GM10847 (cell line): ENCODE results near the gene FOXP1.

Source experiments
- POLR2A ChIP-seq: IDR thresholded peaks from 2 replicates; pipeline ENCODE4 v1.6.1; 2011; ENCODE audit not compliant: insufficient read length; ENCODE audit errors: extremely low read depth

Gene FOXP1

GRCh38 chr3:71478568-71478967 lies 105.0 kb downstream of the FOXP1 start:
- TF ChIP-seq POLR2A = no peak

DNA sequence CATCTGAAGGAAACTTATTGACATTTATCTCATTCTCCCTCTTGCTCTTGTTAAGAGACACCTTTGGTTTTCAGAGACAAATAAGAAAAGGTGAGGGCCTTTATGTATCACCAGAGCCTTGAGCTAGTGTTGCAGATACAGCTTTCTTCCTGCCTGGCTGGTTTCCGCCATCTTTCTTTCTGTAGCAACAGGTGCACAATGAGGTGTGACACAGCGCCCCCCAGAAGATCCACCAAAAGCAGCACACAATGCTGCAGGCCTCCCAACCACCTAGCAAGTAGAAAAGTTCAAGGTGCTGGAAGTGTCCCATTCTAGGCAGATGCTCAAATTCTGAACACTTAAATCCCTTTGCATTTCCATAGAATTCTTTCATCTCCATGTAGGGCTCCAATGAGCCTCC lies 106.6 kb downstream of the FOXP1 start:
- TF ChIP-seq POLR2A = no peak

DNA sequence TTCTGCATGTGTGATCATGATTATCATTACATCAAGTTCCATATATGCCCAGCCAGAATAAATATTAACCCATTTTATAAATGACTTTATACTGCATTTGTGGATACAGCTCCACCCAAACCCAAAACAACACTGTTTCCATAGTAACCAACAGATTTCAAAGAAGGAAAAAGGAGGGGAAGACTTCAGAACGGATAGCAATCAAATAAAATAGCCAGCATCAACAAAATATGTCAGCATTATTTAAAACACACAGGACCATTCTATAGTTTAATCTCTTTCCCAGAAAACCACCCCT lies 114.4 kb downstream of the FOXP1 start:
- TF ChIP-seq POLR2A = no peak

DNA sequence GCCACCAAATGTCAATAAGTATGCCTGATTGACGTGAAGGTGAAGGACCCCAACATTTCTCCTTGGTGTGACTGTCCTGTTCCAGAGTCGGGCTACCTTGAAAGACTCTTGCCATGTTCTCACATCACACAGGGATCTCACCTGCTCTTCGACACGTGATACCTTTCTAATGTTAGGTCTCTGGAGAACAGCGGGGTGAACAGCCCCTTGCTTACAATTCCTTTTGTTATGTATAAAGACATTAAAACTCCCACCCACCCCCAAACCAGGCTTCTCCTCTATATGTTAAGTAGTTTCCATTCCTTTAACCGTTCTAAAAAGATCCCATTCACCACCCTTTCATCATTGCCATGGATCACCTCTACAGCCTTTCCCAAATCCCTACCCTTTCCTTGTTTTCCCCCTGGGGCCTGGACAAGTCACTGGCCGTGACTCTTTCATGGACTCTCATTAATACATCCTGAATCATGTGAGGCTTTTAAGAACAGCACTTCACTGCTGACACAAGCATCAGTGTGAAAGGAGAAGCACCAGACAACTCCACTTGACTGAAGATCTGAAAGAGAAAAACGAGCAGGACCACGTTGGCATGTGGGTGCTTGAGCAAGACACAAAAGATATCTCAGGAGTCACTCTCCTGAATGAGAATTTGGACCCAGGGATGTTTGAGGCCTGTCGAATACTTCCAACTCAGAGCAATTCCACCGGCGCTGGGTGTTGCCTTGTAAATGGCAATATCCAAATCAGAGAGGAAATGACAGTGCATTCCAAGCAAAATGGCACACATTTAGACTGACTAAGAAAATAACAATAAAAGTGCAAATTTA lies 115.0 kb downstream of the FOXP1 start:
- no peak for TF ChIP-seq POLR2A

DNA sequence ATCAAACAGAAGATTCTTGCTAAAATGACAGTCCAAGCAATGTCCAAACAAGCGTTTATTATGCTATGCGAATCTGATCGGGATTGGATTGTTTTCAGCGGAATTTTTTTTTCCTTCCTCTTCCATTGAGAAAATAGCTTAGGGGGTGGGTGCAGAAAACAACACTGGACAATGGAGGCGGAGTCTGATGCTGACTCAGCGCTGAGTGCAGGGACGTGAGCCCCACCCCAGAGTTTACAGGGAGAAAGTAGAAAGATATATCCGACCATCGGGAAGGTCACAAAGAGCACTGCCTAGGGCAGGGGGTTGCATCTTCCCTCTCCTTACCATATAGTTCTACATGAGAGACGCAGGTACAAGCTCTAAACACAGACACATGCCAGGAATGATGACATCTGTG lies 117.0 kb downstream of the FOXP1 start:
- TF ChIP-seq POLR2A = no peak

- no peak for TF ChIP-seq POLR2A
Observed at GRCh38 chr3:71465371-71466036, 118.0 kb downstream of the FOXP1 start.

GRCh38 chr3:71464613-71465012 lies 118.9 kb downstream of the FOXP1 start:
- no peak for TF ChIP-seq POLR2A

GRCh38 chr3:71463617-71464016 lies 119.9 kb downstream of the FOXP1 start:
- no peak for TF ChIP-seq POLR2A

DNA sequence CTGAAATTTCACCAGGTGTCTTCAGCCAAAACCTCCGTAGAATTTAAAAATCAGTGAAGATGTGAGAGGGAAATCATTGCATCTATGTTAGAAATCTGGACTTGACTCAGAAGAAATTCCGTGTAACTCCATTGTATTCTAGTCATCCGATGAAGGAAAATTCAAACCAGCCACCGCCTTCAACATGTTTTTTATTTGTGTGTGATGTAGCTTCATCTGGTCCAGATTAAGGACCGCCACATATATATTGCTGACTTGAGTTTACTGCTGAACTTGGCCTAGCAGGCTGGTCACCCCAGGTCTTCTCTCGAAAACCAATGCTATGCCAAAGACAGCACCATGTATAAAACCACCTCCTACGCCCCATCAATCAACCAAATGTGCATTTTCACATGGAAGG lies 120.9 kb downstream of the FOXP1 start:
- TF ChIP-seq POLR2A = no peak

- no peak for TF ChIP-seq POLR2A
Observed at GRCh38 chr3:71461749-71462483, 121.6 kb downstream of the FOXP1 start.

- TF ChIP-seq POLR2A = no peak
Observed at GRCh38 chr3:71461114-71461513, 122.4 kb downstream of the FOXP1 start.

- no peak for TF ChIP-seq POLR2A
Observed at GRCh38 chr3:71458895-71459294, 124.6 kb downstream of the FOXP1 start.

DNA sequence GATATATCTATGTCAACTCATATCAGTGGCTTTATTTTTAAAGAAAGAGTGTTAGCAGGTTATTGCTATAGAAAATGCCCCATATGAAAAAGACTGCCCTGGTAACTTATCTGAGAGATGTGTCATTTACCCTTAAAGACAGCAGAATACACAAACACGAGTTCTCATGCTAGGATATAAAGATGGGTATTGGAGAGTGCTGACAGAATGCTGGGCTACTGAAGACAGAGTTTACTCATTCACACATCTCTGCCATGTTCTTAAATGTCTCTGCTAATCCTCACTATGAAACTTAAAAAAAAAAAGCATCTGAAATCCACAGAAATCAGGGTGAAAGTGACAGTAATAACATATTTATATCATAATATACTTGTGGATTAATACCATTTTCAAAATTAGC lies 126.7 kb downstream of the FOXP1 start:
- TF ChIP-seq POLR2A = no peak

GRCh38 chr3:71456156-71456555 lies 127.4 kb downstream of the FOXP1 start:
- no peak for TF ChIP-seq POLR2A

DNA sequence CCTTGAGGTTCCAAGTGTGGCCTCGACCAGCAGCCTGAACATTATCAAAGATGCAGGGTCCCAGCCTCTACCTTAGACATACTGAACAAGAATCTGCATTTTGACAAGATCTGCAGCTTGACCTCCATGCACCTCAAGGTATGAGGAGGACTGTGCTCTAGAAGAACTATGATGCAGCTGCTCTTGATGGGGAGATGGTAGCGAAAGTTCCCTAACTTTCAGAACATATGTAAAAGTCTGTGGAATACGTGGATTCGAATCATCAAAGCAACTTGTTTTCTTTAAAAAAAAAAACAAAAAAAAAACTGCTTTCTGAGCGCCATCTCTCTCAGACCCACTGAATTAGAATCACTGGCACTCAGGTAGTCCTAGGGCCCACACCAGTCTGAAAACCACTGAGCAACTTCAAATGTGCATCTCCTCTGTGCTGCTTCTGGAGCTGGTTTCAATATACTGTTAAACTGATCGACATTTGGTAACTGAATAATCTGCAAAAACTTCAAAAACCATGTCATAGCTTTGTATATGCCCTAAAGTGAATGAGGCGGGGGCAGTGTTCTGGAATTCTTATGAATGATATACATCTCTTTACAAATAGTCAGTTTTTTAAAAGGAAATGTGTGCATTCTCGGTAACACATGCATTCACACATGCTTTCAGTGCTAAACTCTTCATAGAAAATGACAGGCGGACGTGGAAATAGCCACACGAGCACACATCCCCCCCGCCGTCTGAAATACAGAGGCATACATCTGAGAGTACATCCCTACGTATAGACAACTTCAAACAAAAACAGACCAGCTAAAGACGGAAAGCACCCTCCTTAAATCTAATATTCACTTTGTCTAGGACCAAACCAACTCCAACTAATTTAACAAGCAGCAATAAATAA lies 128.8 kb downstream of the FOXP1 start:
- no peak for TF ChIP-seq POLR2A
